ENCODE data around the gene TPCN2. TPM values are rescaled to one million over a fixed set of nuclear protein-coding genes. Genes with fewer than 3 reads are reported as not detected.

TPCN2 gene
- total and polyA plus RNA-seq, 4 donors, result 6.4 to 20.8 (median 12.1) TPM

DNA sequence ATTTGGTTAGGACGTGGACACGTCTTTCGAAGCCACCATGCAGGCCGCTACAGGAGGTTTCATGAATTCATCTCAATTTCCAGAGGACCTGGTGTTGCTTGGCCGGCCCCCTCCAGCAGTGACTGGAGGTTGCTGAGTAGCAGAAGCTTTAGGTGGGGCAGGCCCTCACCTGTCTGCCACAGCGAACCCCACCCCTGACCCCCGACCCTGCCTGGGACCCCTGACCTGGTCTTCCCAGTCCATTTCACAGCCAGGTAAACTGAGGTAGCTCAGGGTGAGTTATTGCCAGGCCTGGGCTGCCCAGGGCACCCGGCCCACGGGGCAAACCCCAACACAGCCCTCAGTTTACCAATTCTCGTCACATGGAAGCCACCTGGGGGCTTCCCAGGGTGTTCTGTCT is 67.9 kb downstream of the TPCN2 start:
- no peaks in the 10 kb centered on the region for H3K36me3 ChIP-seq (ENCODE audit: control insufficient read depth in 4 of 4, insufficient read depth in 3 of 4, low read depth in 1 of 4, low read length in 3 of 4)
- TF ChIP-seq FOXA1 (IDR thresholded peaks at IDR 0.05) (no peak), HNF4G (IDR thresholded peaks at IDR 0.05) (no peak), EGR1 (IDR thresholded peaks at IDR 0.05; ENCODE audit: low read depth in 2 of 2) (no peak)
- no peak overlapping the region for H3K27ac ChIP-seq (ENCODE audit: low read depth in 1 of 2, low read length in 2 of 2)
- no peak overlapping the region for H3K9ac ChIP-seq (ENCODE audit: low read depth in 1 of 2, low read length in 2 of 2)
- WGBS, result 94% methylated on average over 10 of the region's 10 CpGs
- H3K4me1 ChIP-seq (ENCODE audit: control insufficient read depth in 4 of 4, insufficient read depth in 4 of 4, low read length in 3 of 4), result peaks cover 0 to 10% (median 4%) of the 10 kb centered on the region in 4 donors
- H3K27me3 ChIP-seq (ENCODE audit: control insufficient read depth in 4 of 4, insufficient read depth in 4 of 4, low read length in 3 of 4), result no peaks in the 10 kb centered on the region
- H3K4me3 ChIP-seq (ENCODE audit: low read depth in 1 of 3, low read length in 3 of 3), result no peak overlapping the region
- DNase-seq (ENCODE audit: low spot score), result no peak
- peaks cover 0 to 4% (median 0%) of the 10 kb centered on the region in 4 donors for H3K9me3 ChIP-seq (ENCODE audit: control insufficient read depth in 4 of 4, low read length in 3 of 4)

DNA sequence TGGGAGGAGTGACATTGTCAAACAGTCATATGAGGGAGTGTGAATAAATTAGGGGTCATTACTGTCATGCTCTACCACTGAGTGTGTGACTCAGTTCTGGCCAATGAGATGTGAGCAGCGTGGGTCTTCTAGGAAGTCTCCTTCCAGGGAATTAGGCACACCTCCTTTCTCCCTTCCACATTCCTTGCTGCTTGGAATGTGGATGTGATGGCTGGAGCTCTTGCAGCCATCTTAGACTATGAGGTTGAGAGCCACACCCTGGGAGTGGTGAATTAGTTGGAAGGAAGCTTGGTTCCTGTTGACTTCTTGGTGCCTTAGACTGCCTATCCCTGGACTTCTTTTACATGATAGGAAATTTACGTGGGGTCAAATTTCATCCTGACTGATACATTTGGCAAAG is 70.5 kb downstream of the TPCN2 start:
- Histone ChIP-seq H3K9me3 (ENCODE audit: control insufficient read depth in 4 of 4, low read length in 3 of 4) (peaks cover 0 to 4% (median 0%) of the 10 kb centered on the region in 4 donors), H3K9ac (ENCODE audit: low read depth in 1 of 2, low read length in 2 of 2) (no peak overlapping the region), H3K4me3 (ENCODE audit: low read depth in 1 of 3, low read length in 3 of 3) (no peak overlapping the region), H3K27me3 (ENCODE audit: control insufficient read depth in 4 of 4, insufficient read depth in 4 of 4, low read length in 3 of 4) (no peaks in the 10 kb centered on the region), H3K36me3 (ENCODE audit: control insufficient read depth in 4 of 4, insufficient read depth in 3 of 4, low read depth in 1 of 4, low read length in 3 of 4) (no peaks in the 10 kb centered on the region), H3K4me1 (ENCODE audit: control insufficient read depth in 4 of 4, insufficient read depth in 4 of 4, low read length in 3 of 4) (peaks cover 0 to 10% (median 5%) of the 10 kb centered on the region in 4 donors), H3K27ac (ENCODE audit: low read depth in 1 of 2, low read length in 2 of 2) (no peak overlapping the region)
- 94% methylated on average over 2 of the region's 2 CpGs for WGBS
- no peak for TF ChIP-seq HNF4A (conservative IDR thresholded peaks at IDR 0.05)
- TF ChIP-seq FOXA2 (IDR thresholded peaks at IDR 0.05), result no peak
- no peak for DNase-seq (ENCODE audit: low spot score)

DNA sequence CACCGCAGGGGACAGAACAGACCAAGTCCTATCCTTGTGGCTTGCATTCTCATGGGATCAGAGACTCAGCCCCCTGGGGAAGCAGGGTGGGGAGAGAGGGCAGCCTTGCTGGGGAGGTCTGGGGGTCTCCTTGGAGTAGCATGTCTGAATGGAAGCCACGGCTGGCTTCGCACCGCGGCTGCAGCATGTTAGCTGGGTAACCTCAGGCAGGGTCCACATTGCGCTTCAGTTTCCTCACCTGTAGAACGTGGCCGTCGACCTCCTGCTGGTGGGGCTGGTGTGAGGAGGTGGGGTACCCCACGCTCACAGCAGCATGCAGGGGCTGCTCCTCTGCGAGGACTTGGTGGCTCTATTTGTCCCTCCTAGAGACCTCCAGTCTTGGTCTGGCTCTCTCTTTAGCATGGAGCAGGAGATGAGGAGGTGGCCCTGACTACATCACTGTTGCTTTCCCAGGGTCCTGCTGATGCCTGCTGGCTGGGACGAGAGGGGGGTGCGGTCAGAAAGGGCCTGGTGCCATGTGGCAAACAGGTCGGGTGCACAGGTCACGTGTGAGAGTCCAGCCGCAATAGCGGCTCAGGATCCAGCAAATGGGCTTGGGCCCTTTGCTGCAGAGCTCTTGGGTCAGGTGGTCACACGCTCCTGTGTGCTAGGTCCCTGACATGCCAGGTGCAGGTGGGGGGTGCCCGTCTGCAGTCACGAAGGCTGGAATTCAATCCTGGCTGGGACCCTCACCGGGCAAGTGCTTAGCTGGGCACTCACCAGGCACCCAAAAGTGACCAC is 71.6 kb downstream of the TPCN2 start:
- Histone ChIP-seq H3K27ac (ENCODE audit: low read depth in 1 of 2, low read length in 2 of 2) (no peak overlapping the region), H3K36me3 (ENCODE audit: control insufficient read depth in 4 of 4, insufficient read depth in 3 of 4, low read depth in 1 of 4, low read length in 3 of 4) (no peaks in the 10 kb centered on the region), H3K9ac (ENCODE audit: low read depth in 1 of 2, low read length in 2 of 2) (no peak overlapping the region), H3K9me3 (ENCODE audit: control insufficient read depth in 4 of 4, low read length in 3 of 4) (peaks cover 0 to 4% (median 0%) of the 10 kb centered on the region in 4 donors), H3K4me1 (ENCODE audit: control insufficient read depth in 4 of 4, insufficient read depth in 4 of 4, low read length in 3 of 4) (peaks cover 0 to 7% (median 4%) of the 10 kb centered on the region in 4 donors), H3K27me3 (ENCODE audit: control insufficient read depth in 4 of 4, insufficient read depth in 4 of 4, low read length in 3 of 4) (no peaks in the 10 kb centered on the region), H3K4me3 (ENCODE audit: low read depth in 1 of 3, low read length in 3 of 3) (no peak overlapping the region)
- TF ChIP-seq YY1 (IDR thresholded peaks at IDR 0.05) (no peak), RXRA (IDR thresholded peaks at IDR 0.05) (no peak), EGR1 (IDR thresholded peaks at IDR 0.05; ENCODE audit: low read depth in 2 of 2) (no peak), FOXA2 (IDR thresholded peaks at IDR 0.05) (no peak), TAF1 (conservative IDR thresholded peaks at IDR 0.05) (no peak), RAD21 (IDR thresholded peaks at IDR 0.05) (no peak), JUND (IDR thresholded peaks at IDR 0.05) (no peak), SP1 (IDR thresholded peaks at IDR 0.05) (no peak), FOXA1 (IDR thresholded peaks at IDR 0.05) (no peak), HNF4G (IDR thresholded peaks at IDR 0.05) (no peak), NR2F2 (IDR thresholded peaks at IDR 0.05) (no peak), HNF4A (conservative IDR thresholded peaks at IDR 0.05) (no peak), GABPA (IDR thresholded peaks at IDR 0.05 in 1 of 2, conservative IDR thresholded peaks at IDR 0.05 in 1 of 2) (no peak)
- TF ChIP-seq, protein P1, sequence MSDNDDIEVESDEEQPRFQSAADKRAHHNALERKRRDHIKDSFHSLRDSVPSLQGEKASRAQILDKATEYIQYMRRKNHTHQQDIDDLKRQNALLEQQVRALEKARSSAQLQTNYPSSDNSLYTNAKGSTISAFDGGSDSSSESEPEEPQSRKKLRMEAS (IDR thresholded peaks at IDR 0.05), result no peak
- TF ChIP-seq, protein P2, sequence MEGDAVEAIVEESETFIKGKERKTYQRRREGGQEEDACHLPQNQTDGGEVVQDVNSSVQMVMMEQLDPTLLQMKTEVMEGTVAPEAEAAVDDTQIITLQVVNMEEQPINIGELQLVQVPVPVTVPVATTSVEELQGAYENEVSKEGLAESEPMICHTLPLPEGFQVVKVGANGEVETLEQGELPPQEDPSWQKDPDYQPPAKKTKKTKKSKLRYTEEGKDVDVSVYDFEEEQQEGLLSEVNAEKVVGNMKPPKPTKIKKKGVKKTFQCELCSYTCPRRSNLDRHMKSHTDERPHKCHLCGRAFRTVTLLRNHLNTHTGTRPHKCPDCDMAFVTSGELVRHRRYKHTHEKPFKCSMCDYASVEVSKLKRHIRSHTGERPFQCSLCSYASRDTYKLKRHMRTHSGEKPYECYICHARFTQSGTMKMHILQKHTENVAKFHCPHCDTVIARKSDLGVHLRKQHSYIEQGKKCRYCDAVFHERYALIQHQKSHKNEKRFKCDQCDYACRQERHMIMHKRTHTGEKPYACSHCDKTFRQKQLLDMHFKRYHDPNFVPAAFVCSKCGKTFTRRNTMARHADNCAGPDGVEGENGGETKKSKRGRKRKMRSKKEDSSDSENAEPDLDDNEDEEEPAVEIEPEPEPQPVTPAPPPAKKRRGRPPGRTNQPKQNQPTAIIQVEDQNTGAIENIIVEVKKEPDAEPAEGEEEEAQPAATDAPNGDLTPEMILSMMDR (IDR thresholded peaks at IDR 0.05; ENCODE audit: low read depth, low read length, missing input control), result no peak
- TF ChIP-seq, protein P3, sequence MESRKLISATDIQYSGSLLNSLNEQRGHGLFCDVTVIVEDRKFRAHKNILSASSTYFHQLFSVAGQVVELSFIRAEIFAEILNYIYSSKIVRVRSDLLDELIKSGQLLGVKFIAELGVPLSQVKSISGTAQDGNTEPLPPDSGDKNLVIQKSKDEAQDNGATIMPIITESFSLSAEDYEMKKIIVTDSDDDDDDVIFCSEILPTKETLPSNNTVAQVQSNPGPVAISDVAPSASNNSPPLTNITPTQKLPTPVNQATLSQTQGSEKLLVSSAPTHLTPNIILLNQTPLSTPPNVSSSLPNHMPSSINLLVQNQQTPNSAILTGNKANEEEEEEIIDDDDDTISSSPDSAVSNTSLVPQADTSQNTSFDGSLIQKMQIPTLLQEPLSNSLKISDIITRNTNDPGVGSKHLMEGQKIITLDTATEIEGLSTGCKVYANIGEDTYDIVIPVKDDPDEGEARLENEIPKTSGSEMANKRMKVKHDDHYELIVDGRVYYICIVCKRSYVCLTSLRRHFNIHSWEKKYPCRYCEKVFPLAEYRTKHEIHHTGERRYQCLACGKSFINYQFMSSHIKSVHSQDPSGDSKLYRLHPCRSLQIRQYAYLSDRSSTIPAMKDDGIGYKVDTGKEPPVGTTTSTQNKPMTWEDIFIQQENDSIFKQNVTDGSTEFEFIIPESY (IDR thresholded peaks at IDR 0.05), result no peak
- TF ChIP-seq, protein P4, sequence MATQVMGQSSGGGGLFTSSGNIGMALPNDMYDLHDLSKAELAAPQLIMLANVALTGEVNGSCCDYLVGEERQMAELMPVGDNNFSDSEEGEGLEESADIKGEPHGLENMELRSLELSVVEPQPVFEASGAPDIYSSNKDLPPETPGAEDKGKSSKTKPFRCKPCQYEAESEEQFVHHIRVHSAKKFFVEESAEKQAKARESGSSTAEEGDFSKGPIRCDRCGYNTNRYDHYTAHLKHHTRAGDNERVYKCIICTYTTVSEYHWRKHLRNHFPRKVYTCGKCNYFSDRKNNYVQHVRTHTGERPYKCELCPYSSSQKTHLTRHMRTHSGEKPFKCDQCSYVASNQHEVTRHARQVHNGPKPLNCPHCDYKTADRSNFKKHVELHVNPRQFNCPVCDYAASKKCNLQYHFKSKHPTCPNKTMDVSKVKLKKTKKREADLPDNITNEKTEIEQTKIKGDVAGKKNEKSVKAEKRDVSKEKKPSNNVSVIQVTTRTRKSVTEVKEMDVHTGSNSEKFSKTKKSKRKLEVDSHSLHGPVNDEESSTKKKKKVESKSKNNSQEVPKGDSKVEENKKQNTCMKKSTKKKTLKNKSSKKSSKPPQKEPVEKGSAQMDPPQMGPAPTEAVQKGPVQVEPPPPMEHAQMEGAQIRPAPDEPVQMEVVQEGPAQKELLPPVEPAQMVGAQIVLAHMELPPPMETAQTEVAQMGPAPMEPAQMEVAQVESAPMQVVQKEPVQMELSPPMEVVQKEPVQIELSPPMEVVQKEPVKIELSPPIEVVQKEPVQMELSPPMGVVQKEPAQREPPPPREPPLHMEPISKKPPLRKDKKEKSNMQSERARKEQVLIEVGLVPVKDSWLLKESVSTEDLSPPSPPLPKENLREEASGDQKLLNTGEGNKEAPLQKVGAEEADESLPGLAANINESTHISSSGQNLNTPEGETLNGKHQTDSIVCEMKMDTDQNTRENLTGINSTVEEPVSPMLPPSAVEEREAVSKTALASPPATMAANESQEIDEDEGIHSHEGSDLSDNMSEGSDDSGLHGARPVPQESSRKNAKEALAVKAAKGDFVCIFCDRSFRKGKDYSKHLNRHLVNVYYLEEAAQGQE (IDR thresholded peaks at IDR 0.05), result no peak
- TF ChIP-seq, protein P5, sequence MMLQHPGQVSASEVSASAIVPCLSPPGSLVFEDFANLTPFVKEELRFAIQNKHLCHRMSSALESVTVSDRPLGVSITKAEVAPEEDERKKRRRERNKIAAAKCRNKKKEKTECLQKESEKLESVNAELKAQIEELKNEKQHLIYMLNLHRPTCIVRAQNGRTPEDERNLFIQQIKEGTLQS (IDR thresholded peaks at IDR 0.05), result no peak
- no peak for DNase-seq (ENCODE audit: low spot score)
- 83% methylated on average over 21 of the region's 21 CpGs for WGBS
